ENCODE measurements around the gene RET. TPM values are rescaled to one million over a fixed set of nuclear protein-coding genes. Genes with fewer than 3 reads are reported as not detected.

The RET gene
- total and polyA plus RNA-seq, 2 of the 13 experiments (the other 11 are each of a cell fraction or from before 2014, with no cell fraction given): 0.02 TPM; not detected in 1

- intact Hi-C loops (cut with micrococcal nuclease; ENCODE audit: unreplicated experiment): no loop called here
- H3K4me2 ChIP-seq (ENCODE audit: low read depth, low read length): no peak overlapping the region
These were observed 84.0 kb downstream of the RET start for GRCh38 chr10:43160921-43161255.

More at GRCh38 chr10:43160921-43161255, 84.0 kb downstream of the RET start:
- no peak for ATAC-seq
- Histone ChIP-seq H3K27me3 (ENCODE audit: control insufficient read depth in 1 of 2, insufficient read depth in 2 of 2, low read length in 2 of 2) (no peaks in the 10 kb centered on the region), H3K79me2 (ENCODE audit: insufficient read depth, low read length) (no peaks in the 10 kb centered on the region), H3K36me3 (replicated peaks in 1 of 2; ENCODE audit: control insufficient read depth in 1 of 2, insufficient read depth in 2 of 2, low read length in 2 of 2) (peaks cover 0 to 1% of the 10 kb centered on the region in 2 experiments; a peak in 1 of 5 replicates), H3K4me1 (ENCODE audit: insufficient read depth, low read length) (no peaks in the 10 kb centered on the region), H3K9me3 (ENCODE audit: low read length) (no peaks in the 10 kb centered on the region), H3K9ac (ENCODE audit: insufficient read depth, low read depth, low read length) (no peak overlapping the region), H3K4me3 (replicated peaks in 1 of 3; ENCODE audit: insufficient read depth in 1 of 3, low read depth in 2 of 3, low read length in 3 of 3) (no peak overlapping the region), H3K27ac (ENCODE audit: extremely low read length, insufficient read depth, low read length) (no peak overlapping the region), H2AFZ (ENCODE audit: low read length) (no peak overlapping the region), H4K20me1 (ENCODE audit: insufficient read depth, low read length) (no peaks in the 10 kb centered on the region; the same call in 1 of the 2 replicates)
- CTCF ChIA-PET (ENCODE audit: low intra/inter-chr PET ratio, low total read pairs): no interaction called here
- in situ Hi-C loops (cut with HindIII; ENCODE audit: extremely low pct_ligation_motif_present, low pct_unique_long_range_greater_than_20kb): no loop called here
- 91% methylated on average over 2 of the region's 2 CpGs for WGBS (ENCODE audit: low lambda C conversion rate)
- no peak for DNase-seq (ENCODE audit: low spot score)
- POLR2A ChIA-PET: no interaction called here
- FAIRE-seq: no peak
- no peak for TF ChIP-seq ZNF704 (CRISPR knock-in tag; IDR thresholded peaks at IDR 0.05; ENCODE audit: borderline replicate concordance)
- no peak for TF ChIP-seq AGO2 (optimal IDR thresholded peaks at IDR 0.05; ENCODE audit: low read depth, low read length)
- no peak for TF ChIP-seq ZBTB39 (CRISPR knock-in tag; IDR thresholded peaks at IDR 0.05)
- no TSS peak for BruUV-seq (replicated peaks)

Data from HepG2 (cell line).